ENCODE measurements around the gene RPS6KB2.
"Not testable (repeated sequence)": the region's sequence is repeated elsewhere in the genome, so short reads cannot be mapped to it uniquely, and the experiment has no call there.

The RPS6KB2 gene

DNA sequence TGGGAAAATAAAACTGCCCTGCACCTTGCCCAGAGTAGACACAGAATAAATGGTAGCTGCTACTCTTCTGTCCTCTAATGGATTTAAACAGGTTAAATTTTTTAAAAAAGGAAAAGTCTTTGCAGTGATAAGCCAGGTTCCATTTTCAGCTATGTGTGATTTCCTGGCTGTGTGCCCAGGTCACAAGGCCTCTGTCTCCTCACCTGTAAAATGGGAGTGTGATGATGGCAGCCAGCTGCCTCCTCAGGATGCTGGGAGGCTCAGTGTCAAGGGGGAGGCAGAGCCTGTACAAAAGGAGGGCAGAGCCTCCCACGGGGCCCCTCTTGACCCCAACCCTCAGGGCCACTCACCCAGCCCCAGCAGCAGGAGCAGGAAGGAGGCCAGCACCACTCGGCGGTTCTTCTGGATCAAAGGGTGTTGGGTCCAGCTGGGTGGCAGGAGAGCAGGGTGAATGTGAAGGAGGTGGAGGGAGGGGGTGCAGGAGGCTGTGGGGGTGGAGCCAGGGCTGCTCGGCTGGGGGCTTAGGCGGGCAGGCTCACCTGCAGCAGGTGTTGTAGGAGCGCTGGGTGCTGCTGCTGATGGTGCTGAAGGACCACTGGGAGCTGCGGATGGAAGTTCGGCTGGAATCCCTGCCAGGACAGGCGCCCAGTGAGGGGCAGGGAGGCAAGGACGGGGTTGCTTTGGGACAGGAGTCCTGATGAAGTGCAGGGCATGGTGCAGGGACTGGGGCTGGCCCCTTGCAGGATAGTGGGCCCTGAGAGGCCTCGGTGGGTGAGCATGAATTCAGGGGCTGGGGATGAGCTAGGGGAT is 38.9 kb downstream of the RPS6KB2 start:
- no peak for DNase-seq (ENCODE audit: low read depth)

GRCh38 chr11:67468056-67468455 is 39.8 kb downstream of the RPS6KB2 start:
- DNase-seq (ENCODE audit: low read depth): no peak

GRCh38 chr11:67468456-67468758 is 40.1 kb downstream of the RPS6KB2 start:
- DNase-seq (ENCODE audit: low read depth): no peak

DNA sequence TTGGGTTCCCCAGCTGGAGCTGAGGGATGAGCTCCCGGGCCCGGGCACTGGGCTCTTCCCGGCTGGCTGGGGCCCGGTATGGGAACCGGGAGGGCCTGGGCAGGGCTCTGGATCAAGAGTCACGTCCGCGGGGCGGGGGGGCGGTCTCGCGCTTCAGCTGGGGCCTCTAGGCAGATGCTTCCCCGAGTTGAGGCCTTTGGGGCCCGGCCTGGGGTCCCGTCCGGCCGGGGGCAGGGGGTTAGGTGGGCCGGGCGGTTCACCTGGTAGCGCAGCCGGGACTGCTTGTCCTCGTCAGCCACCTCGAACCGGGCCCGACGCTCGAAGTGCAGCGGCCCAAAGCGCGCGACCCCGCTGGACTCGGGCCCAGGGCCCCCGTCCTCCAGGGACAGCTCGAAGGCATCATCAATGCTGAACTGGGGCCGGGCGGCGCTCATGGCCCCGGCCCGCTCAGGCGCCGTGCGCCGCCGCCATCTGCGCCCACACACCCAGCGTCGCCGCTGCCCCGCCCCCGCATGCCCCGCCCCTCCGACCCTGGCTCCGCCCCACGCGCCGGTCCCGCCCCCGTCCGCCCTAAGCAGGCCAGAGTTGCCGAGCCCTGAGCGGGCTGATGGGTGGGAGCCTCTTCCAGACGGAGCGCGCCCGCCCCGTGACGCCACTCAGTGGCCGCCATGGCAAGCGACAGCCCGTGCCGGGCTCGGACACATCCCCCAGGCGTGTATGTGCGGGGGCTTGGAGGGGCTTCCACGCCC is 40.6 kb downstream of the RPS6KB2 start, which contains the start of gene TMEM134:
TSS of gene TMEM134 (minus strand) at position 493 of the 749 bp plus-strand sequence. CDS start at position 434, 59 bp downstream.
- DNase-seq (ENCODE audit: low read depth): peak; percentile 87

- DNase-seq (ENCODE audit: low read depth): no peak
Measured at GRCh38 chr11:67469508-67469811, 41.2 kb downstream of the RPS6KB2 start.

DNA sequence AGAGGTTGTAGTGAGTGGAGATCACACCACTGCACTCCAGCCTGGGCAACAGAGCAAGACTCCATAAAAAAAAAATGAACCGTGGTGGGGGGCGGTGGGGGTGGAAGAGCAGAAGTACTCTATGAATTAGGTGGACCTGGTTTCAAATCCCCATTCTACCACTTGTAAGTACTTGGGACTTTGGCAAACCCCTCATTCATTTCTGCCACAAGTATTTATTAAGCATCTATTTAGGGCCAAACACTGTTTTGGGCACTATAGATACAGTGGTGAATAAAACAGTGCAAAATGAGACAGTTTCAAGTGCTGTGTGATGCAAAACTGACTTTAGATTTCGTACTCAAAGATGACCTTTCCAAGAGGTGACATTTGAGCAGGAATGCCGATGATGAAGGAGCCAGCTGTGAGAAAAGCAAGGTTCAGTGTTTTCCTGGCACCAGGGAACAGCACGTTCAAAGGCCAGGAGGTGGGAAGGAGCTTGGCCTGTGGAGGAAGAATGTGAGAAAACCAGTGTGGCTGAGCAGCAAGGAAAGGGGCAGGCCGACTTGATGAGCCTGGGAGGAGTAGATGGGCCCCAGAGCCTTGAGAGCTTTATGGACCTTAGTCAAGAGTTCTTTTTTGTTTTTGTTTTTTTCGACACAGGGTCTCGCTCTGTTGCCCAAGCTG is 42.2 kb downstream of the RPS6KB2 start:
- no peak for DNase-seq (ENCODE audit: low read depth)

DNA sequence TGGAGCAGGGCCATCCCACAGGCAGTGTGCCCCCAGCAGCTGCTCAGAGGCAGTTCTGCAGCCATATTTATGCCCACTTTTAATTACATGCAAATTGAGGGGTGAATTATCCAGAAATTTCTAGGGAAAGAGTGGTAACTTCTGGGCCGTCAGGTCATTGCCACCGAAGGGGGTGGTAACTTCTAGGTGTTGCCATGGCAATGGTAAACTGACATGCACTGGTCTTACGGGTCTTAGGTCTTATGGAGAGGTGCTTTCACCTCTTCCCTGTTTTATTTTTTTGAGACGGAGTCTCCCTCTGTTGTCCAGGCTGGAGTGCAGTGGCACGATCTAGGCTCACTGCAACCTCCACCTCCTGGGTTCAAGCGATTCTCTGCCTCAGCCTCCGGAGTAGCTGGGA is 44.6 kb downstream of the RPS6KB2 start:
- DNase-seq (ENCODE audit: low read depth): no peak

- not testable (repeated sequence) for DNase-seq (ENCODE audit: low read depth)
Measured at GRCh38 chr11:67476692-67477091, 48.4 kb downstream of the RPS6KB2 start.

DNA sequence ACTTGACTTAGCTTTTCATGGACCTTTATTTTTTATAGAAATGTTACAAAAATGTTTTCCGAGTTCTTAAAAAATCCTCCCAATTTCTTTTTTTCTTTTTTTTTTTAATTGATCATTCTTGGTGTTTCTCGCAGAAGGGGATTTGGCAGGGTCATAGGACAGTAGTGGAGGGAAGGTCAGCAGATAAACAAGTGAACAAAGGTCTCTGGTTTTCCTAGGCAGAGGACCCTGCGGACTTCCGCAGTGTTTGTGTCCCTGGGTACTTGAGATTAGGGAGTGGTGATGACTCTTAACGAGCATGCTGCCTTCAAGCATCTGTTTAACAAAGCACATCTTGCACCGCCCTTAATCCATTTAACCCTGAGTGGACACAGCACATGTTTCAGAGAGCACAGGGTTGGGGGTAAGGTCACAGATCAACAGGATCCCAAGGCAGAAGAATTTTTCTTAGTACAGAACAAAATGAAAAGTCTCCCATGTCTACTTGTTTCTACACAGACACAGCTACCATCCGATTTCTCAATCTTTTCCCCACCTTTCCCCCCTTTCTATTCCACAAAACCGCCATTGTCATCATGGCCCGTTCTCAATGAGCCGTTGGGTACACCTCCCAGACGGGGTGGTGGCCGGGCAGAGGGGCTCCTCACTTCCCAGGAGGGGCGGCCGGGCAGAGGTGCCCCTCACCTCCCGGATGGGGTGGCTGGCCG is 49.2 kb downstream of the RPS6KB2 start:
- DNase-seq (ENCODE audit: low read depth): not testable (repeated sequence)

DNA sequence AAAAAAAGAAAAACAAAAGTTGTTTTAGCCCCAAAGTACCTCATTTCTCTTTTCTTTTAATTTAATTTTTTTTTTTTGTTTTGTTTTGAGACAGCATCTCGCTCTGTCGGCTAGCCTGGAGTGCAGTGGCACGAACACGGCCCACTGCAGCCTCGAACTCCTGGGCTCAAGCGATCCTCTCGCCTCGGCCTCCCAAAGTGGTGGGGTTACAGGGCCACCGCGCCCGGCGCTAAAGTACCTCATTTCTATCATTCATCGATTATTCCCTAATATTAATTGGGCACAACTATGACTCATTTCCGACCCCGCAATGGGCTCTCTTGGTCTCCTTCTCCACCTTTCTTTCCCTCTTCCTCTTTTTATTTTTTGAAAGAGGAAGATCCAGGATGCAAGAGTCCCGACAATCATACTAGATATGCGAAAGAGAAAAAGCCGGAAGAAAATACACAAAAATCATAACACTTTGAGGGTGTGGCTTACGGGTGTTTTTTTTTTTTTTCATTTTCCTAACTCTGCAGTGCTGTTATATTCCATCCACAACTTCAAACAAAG is 54.1 kb downstream of the RPS6KB2 start:
- no peak for DNase-seq (ENCODE audit: low read depth)

GRCh38 chr11:67482827-67483798 is 54.8 kb downstream of the RPS6KB2 start, which contains the start of gene AIP:
TSS of gene AIP (plus strand) at chr11:67483026. CDS start at chr11:67483159, 133 bp downstream.
- peak; percentile 96 for DNase-seq (ENCODE audit: low read depth)

GRCh38 chr11:67483831-67484665 is 55.8 kb downstream of the RPS6KB2 start:
- peak; percentile 30 for DNase-seq (ENCODE audit: low read depth)

- peak; percentile 67 for DNase-seq (ENCODE audit: low read depth)
Measured at GRCh38 chr11:67484847-67485311, 56.6 kb downstream of the RPS6KB2 start.
